Endothelial cell of umbilical vein (primary cell): ENCODE measurements around the gene CCDC12. TPM values are rescaled to one million over a fixed set of nuclear protein-coding genes. Genes with fewer than 3 reads are reported as not detected.

Experiments used
- BruUV-seq: library from RNA; stranded (reverse); fragments of 400-500 nt; replicated peaks from 2 replicates; lab custom pipeline; 2021; lab: Mats Ljungman, UMichigan
- CTCF ChIA-PET: fragments of 300-600, 350-600 bp; sonication (Branson Sonifier 250); formaldehyde crosslinking; loops from one replicate; lab custom pipeline; 2021; ENCODE audit warnings: antibody characterized with exemption, inconsistent platforms; lab: Charles Lee
- POLR2A ChIA-PET: fragments of 300-600, 350-600 bp; sonication (Branson Sonifier 250); formaldehyde crosslinking; loops from one replicate; lab custom pipeline; 2021; ENCODE audit warnings: antibody characterized with exemption, inconsistent platforms; lab: Charles Lee
- DNase-seq: peaks from one replicate; pipeline ENCODE4 v3.0.0-alpha.2; 2011; ENCODE audit warnings: low read depth, low spot score
- FAIRE-seq: peaks from 2 replicates; lab custom pipeline; 2011; peaks lifted over from hg19 to GRCh38; lab: Jason Lieb, UNC
- H2AFZ ChIP-seq: 2 replicates; pipeline ENCODE4 v1.6.0; 2012; ENCODE audit warnings: low read depth, low read length, control low read depth, inconsistent platforms
- H3K27ac ChIP-seq: 2 replicates; pipeline ENCODE4 v1.5.1; 2011; ENCODE audit warnings: low read depth, mild to moderate bottlenecking, control low read depth, low read length, moderate library complexity; ENCODE audit not compliant: insufficient read depth
- H3K27me3 ChIP-seq, 2 experiments: 2 replicates each; pipeline versions ENCODE4 v1.6.0 to v1.6.1; 2011; ENCODE audit warnings: low read length in 2 of 2, mixed read lengths in 1 of 2; ENCODE audit not compliant: control insufficient read depth in 2 of 2, insufficient read depth in 2 of 2
- H3K36me3 ChIP-seq, 2 experiments: 2 replicates in 1 of 2; 3 replicates in 1 of 2; pipeline ENCODE4 v1.5.1; 2011; ENCODE audit warnings: low read length in 2 of 2, mild to moderate bottlenecking in 1 of 2, moderate library complexity in 1 of 2; ENCODE audit not compliant: control insufficient read depth in 2 of 2, insufficient read depth in 2 of 2; ENCODE audit errors: extremely low read depth in 1 of 2
- H3K4me1 ChIP-seq: 3 replicates; pipeline ENCODE4 v1.5.1; 2011; ENCODE audit warnings: mild to moderate bottlenecking, low read length; ENCODE audit not compliant: control insufficient read depth, insufficient read depth; ENCODE audit errors: extremely low read depth
- H3K4me2 ChIP-seq: 2 replicates; pipeline ENCODE4 v1.6.1; 2011; ENCODE audit warnings: low read length, control low read depth, mixed read lengths; ENCODE audit not compliant: insufficient read depth
- H3K4me3 ChIP-seq, 3 experiments: fragments of 200-600 bp in 1 of 3; sonication (generic), shearing (Covaris generic) in 1 of 3; replicated peaks in 1 of 3; 2 replicates each; pipeline ENCODE4 v1.5.1; 2011 to 2016; ENCODE audit warnings: control low read depth in 3 of 3, low read length in 3 of 3, mild to moderate bottlenecking in 2 of 3, inconsistent platforms in 1 of 3, low read depth in 1 of 3, moderate library complexity in 1 of 3; ENCODE audit not compliant: insufficient read depth in 1 of 3
- H3K79me2 ChIP-seq: 2 replicates; pipeline ENCODE4 v1.6.0; 2012; ENCODE audit warnings: low read length, inconsistent platforms; ENCODE audit not compliant: control insufficient read depth, insufficient read depth
- H3K9ac ChIP-seq: replicated peaks from 2 replicates; pipeline ENCODE3; 2011; ENCODE audit warnings: low read length, control low read depth; ENCODE audit not compliant: insufficient read depth; ENCODE audit errors: extremely low read depth
- H3K9me1 ChIP-seq: replicated peaks from 3 replicates; pipeline ENCODE4 v1.6.0; 2011; ENCODE audit warnings: mild to moderate bottlenecking, low read length; ENCODE audit not compliant: control insufficient read depth, insufficient read depth; ENCODE audit errors: extremely low read depth
- H3K9me3 ChIP-seq: replicated peaks from 2 replicates; pipeline ENCODE4 v1.5.1; 2012; ENCODE audit warnings: low read length, inconsistent platforms; ENCODE audit not compliant: control insufficient read depth, insufficient read depth
- H4K20me1 ChIP-seq: replicated peaks from 2 replicates; pipeline ENCODE3; 2011; ENCODE audit warnings: mild to moderate bottlenecking, low read length; ENCODE audit not compliant: control insufficient read depth, insufficient read depth; ENCODE audit errors: extremely low read depth
- CTCF ChIP-seq, 2 donors: IDR thresholded peaks; 1 replicate in 1 of 2; 2 replicates in 1 of 2; pipeline ENCODE4 v1.5.1; 2011; ENCODE audit warnings: low read length in 2 of 2, mild to moderate bottlenecking in 2 of 2, moderate library complexity in 2 of 2, control low read depth in 1 of 2, inconsistent platforms in 1 of 2, low read depth in 1 of 2; ENCODE audit not compliant: insufficient read depth in 1 of 2; ENCODE audit errors: extremely low read depth in 1 of 2
- EZH2 ChIP-seq: IDR thresholded peaks from 2 replicates; pipeline ENCODE4 v1.6.1; 2012; ENCODE audit warnings: borderline replicate concordance, low read depth, mild to moderate bottlenecking, moderate library complexity, low read length, inconsistent platforms; ENCODE audit not compliant: severe bottlenecking
- FOS ChIP-seq: IDR thresholded peaks from 2 replicates; pipeline ENCODE4 v1.6.1; 2011; ENCODE audit warnings: mild to moderate bottlenecking, low read length, moderate library complexity, borderline replicate concordance; ENCODE audit not compliant: insufficient read depth
- GATA2 ChIP-seq: IDR thresholded peaks from 2 replicates; pipeline ENCODE4 v1.7.0; 2011; ENCODE audit warnings: low read depth, mild to moderate bottlenecking, moderate library complexity, mixed read lengths, low read length; ENCODE audit not compliant: insufficient read length, insufficient read depth
- JUN ChIP-seq: IDR thresholded peaks from 2 replicates; pipeline ENCODE4 v1.6.1; 2011; ENCODE audit warnings: borderline replicate concordance, low read depth; ENCODE audit not compliant: insufficient read length, insufficient read depth
- MYC ChIP-seq: IDR thresholded peaks from one replicate; pipeline ENCODE4 v1.6.1; 2011; ENCODE audit warnings: mild to moderate bottlenecking, low read depth, low read length
- POLR2A ChIP-seq: IDR thresholded peaks from 2 replicates; pipeline ENCODE4 v1.6.1; 2012; ENCODE audit warnings: low read depth, mild to moderate bottlenecking, control low read depth, low read length
- POLR2AphosphoS5 ChIP-seq: IDR thresholded peaks from 2 replicates; pipeline ENCODE4 v1.6.1; 2012; ENCODE audit warnings: low read depth, mild to moderate bottlenecking, control low read depth, low read length, moderate library complexity; ENCODE audit not compliant: insufficient read depth
- dilution Hi-C: fragments of 300-500 bp; cut with MboI; formaldehyde crosslinking; loops from one replicate; pipeline ENCODE4 v1.15.0; 2019; ENCODE audit warnings: low sequenced_read_pairs; ENCODE audit not compliant: extremely low pct_ligation_motif_present
- intact Hi-C: fragments of 100-400 bp; cut with micrococcal nuclease; formaldehyde crosslinking; loops from one replicate; pipeline ENCODE4 v1.10.0; 2022
- polyA plus RNA-seq, 4 experiments: library from polyadenylated mRNA; depleted of rRNA in 3 of 4; stranded (reverse) in 3 of 4; unstranded in 1 of 4; fragments of >200 nt; gene quantifications; 2 replicates each; pipeline versions ENCODE4 v1.2.1 to v1.2.3, GENCODE V29; 2011 to 2012; ENCODE audit warnings: missing spikeins in 1 of 4
- total RNA-seq: library from RNA; stranded (reverse); gene quantifications from 2 replicates; pipeline ENCODE4 v1.2.3, GENCODE V29; 2021
- TF ChIP-seq, protein P1 (sequence below): IDR thresholded peaks from 2 replicates; pipeline ENCODE4 v1.6.1; 2011; ENCODE audit not compliant: insufficient read depth, insufficient read length

The CCDC12 gene
- total and polyA plus RNA-seq, 2 donors (not counting 3 experiments of a cell fraction or from before 2014, with no cell fraction given) = 35.1 to 50.5 TPM

DNA sequence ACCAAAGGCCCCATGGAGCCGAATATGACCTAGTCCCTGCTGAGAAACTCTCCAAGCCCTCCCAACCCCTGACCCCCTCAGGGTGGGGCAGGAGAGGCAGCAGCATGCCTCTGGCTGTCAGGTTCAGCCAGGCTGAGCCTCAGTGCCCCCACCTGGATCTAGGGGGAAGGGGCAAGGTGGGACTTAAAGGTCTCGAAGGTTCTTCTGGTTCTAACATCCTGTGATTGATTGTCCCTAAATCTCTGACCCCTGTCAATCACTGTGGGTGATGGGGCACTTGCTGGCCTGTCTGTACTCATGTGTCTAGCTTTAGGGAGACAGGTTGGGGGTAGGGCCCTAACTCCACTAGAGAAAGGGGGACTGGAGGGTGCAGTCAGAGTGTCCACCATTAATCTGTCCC is 16.7 kb upstream of the CCDC12 start:
- H3K4me3 ChIP-seq = no peak overlapping the region
- TF ChIP-seq FOS (no peak), GATA2 (no peak), MYC (no peak), CTCF (IDR thresholded peaks at IDR 0.05; ENCODE audit: extremely low read depth in 1 of 2, insufficient read depth in 1 of 2, low read depth in 1 of 2, low read length in 2 of 2) (no peak), EZH2 (no peak), JUN (no peak), POLR2AphosphoS5 (no peak), POLR2A (no peak)
- TF ChIP-seq, protein P1, sequence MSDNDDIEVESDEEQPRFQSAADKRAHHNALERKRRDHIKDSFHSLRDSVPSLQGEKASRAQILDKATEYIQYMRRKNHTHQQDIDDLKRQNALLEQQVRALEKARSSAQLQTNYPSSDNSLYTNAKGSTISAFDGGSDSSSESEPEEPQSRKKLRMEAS = no peak
- peaks cover 3 to 18% of the 10 kb centered on the region in 2 experiments for H3K36me3 ChIP-seq
- intact Hi-C loops = loop anchor here (10.0 kb wide), 1 partner anchor 288 kb away; the partner anchor contains the start of gene TMIE
- no peaks in the 10 kb centered on the region for H4K20me1 ChIP-seq
- peaks cover 3% of the 10 kb centered on the region for H3K79me2 ChIP-seq
- no peaks in the 10 kb centered on the region for H3K9me3 ChIP-seq
- no peak for DNase-seq
- no peaks in the 10 kb centered on the region for H3K27me3 ChIP-seq
- POLR2A ChIA-PET = no interaction called here
- CTCF ChIA-PET = interaction anchor here (1.1 to 1.9 kb wide), 4 partner anchors 12 to 84 kb away, joined by 3 to 7 read pairs (median 6); no protein-coding TSS in a partner anchor
- dilution Hi-C loops = no loop called here
- no peak overlapping the region for H3K9ac ChIP-seq
- no peaks in the 10 kb centered on the region for H3K9me1 ChIP-seq
- H3K4me1 ChIP-seq = peaks cover 6% of the 10 kb centered on the region
- no peak overlapping the region for H3K4me2 ChIP-seq
- no TSS peak for BruUV-seq
- H2AFZ ChIP-seq = no peak overlapping the region
- FAIRE-seq = no peak
- H3K27ac ChIP-seq = no peak overlapping the region
